Left ventricle myocardium inferior (tissue), 1 donor: ENCODE measurements around the gene GOLT1A. TPM values are rescaled to one million over a fixed set of nuclear protein-coding genes. Genes with fewer than 3 reads are reported as not detected.
A peak's percentile ranks its signal among the peaks of the same experiment; 100 is the strongest.

ENCODE experiments used
- DNase-seq: peaks from one replicate; pipeline ENCODE4 v3.0.0-alpha.2; 2020
- H3K27ac ChIP-seq: fragments of 200-600 bp; replicated peaks from 2 replicates; pipeline ENCODE4 v1.8.0; 2021
- H3K27me3 ChIP-seq: fragments of 200-600 bp; 2 replicates; pipeline ENCODE4 v1.8.0; 2021; ENCODE audit warnings: low read depth
- H3K36me3 ChIP-seq: fragments of 200-600 bp; 2 replicates; pipeline ENCODE4 v1.8.0; 2021
- H3K4me1 ChIP-seq: fragments of 200-600 bp; 2 replicates; pipeline ENCODE4 v1.8.0; 2021
- H3K4me3 ChIP-seq: fragments of 200-600 bp; 2 replicates; pipeline ENCODE4 v1.8.0; 2021; ENCODE audit warnings: mild to moderate bottlenecking, moderate library complexity
- H3K9me3 ChIP-seq: fragments of 200-600 bp; replicated peaks from 2 replicates; pipeline ENCODE4 v1.8.0; 2021
- intact Hi-C: fragments of 100-400 bp; cut with micrococcal nuclease; formaldehyde crosslinking; loops from one replicate; pipeline ENCODE4 v1.11.0; 2022
- total RNA-seq: library from RNA; stranded (reverse); fragmentation: NEBNext Ultra II Directional; extraction: Animal tissue kit (Norgen Biotek cat#: 25700); gene quantifications from one replicate; pipeline ENCODE4 v1.2.1, GENCODE V29; 2021
- TF ChIP-seq, protein P1 (sequence below): fragments of 200-600 bp; IDR thresholded peaks from 2 replicates; pipeline ENCODE4 v1.8.0; 2021; ENCODE audit warnings: antibody characterized with exemption, mild to moderate bottlenecking, borderline replicate concordance
- donor health status: DM: no; HTN: yes; CAD: no; lungs with severe emphysema.

Gene GOLT1A
- total RNA-seq, 1 donor from 2014 or later: not detected

DNA sequence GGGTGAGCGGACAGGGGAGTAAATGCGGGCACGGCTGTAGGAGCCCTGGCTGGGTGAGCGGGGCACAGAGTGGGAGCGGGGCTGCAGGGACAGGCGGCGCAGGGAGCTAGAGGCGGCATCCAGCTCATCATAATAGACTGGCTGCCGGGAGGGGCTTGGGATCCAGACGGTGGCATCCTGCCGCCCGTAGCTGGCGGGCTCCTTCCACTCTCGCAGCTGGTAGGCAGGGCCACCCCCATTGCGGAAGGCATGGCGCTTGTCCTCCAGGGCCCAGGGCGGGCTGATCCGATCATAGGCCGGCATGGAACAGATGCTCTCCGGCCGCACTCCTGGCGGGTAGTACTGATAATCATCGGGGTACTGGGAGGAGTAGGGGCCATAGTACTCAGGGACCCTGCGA lies 43.7 kb upstream of the GOLT1A start:
- no peaks in the 10 kb centered on the region for H3K9me3 ChIP-seq
- H3K27ac ChIP-seq: no peak overlapping the region
- no peaks in the 10 kb centered on the region for H3K27me3 ChIP-seq
- H3K36me3 ChIP-seq: peaks cover 32% of the 10 kb centered on the region
- intact Hi-C loops: no loop called here
- TF ChIP-seq, protein P1, sequence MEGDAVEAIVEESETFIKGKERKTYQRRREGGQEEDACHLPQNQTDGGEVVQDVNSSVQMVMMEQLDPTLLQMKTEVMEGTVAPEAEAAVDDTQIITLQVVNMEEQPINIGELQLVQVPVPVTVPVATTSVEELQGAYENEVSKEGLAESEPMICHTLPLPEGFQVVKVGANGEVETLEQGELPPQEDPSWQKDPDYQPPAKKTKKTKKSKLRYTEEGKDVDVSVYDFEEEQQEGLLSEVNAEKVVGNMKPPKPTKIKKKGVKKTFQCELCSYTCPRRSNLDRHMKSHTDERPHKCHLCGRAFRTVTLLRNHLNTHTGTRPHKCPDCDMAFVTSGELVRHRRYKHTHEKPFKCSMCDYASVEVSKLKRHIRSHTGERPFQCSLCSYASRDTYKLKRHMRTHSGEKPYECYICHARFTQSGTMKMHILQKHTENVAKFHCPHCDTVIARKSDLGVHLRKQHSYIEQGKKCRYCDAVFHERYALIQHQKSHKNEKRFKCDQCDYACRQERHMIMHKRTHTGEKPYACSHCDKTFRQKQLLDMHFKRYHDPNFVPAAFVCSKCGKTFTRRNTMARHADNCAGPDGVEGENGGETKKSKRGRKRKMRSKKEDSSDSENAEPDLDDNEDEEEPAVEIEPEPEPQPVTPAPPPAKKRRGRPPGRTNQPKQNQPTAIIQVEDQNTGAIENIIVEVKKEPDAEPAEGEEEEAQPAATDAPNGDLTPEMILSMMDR: no peak
- DNase-seq: no peak
- peaks cover 4% of the 10 kb centered on the region for H3K4me1 ChIP-seq
- H3K4me3 ChIP-seq: no peak overlapping the region

DNA sequence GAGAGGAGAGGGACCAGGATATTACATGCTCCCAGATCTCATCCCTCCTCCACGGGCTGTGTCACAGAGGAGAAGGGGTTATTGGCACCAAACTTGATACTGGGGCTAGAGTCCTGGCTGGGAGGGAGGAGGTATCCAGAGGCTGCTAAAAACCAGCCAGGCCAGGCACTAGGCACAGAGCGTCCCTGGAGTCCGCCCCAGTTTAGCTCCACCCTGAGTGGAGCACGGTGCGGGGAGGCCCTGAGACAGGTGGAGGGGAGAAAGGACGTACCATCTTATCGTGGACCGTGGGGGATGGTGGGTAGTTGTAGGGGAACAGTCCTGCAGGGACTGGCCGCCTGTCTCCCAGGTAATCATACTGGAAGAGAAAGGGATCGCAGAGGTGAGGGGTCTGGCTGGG lies 42.7 kb upstream of the GOLT1A start:
- no peaks in the 10 kb centered on the region for H3K27me3 ChIP-seq
- TF ChIP-seq, protein P1: no peak
- no peak for DNase-seq
- no peak overlapping the region for H3K4me3 ChIP-seq
- intact Hi-C loops: no loop called here
- peak overlapping the region; percentile 35 for H3K27ac ChIP-seq
- peaks cover 27% of the 10 kb centered on the region for H3K36me3 ChIP-seq
- no peaks in the 10 kb centered on the region for H3K9me3 ChIP-seq
- peaks cover 4% of the 10 kb centered on the region for H3K4me1 ChIP-seq

DNA sequence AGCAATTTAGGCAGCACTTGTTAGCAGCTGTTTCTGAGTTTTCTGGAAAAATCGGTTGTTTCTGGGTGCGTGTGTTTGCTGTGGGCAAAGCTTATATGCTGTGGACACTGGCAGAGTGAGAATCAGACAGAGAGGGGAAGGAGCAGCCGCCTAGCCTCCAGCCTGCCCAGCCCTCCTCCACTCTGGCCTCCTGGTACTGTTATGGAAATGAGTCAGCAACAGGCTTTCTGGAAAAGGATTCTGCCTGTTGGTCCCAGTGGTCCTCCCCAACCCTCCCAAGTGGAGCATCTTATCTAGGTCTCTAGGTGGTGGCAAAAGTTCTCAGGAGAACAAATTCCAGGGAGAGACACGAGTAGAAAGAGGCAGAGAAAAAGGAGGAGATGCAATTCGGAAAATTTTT lies 42.2 kb upstream of the GOLT1A start:
- DNase-seq: no peak
- Histone ChIP-seq H3K36me3 (peaks cover 21% of the 10 kb centered on the region), H3K4me1 (peaks cover 6% of the 10 kb centered on the region), H3K27me3 (no peaks in the 10 kb centered on the region), H3K9me3 (no peaks in the 10 kb centered on the region), H3K27ac (peak overlapping the region; percentile 35), H3K4me3 (no peak overlapping the region)
- TF ChIP-seq, protein P1: no peak
- intact Hi-C loops: no loop called here

DNA sequence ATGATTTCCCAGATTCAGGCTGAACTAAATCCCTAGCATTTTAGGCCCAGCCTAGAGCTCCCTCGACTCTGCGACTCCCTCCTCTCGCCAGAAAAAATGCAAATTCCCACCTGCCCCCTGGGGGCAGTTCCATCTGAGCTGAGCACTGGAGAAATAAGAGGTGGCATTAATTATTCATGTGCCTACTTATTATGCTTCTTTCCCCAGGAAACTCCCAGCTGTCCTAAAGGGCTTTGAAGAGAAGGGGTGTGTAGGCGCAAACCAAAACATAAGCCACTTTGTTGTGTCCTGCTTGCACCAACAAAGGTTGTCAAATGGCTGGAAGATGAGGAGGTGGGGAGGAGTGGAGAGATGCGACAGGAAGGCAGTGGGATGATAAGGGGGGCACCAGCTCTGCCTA lies 41.4 kb upstream of the GOLT1A start:
- Histone ChIP-seq H3K27me3 (no peaks in the 10 kb centered on the region), H3K9me3 (no peaks in the 10 kb centered on the region), H3K36me3 (peaks cover 14% of the 10 kb centered on the region), H3K4me3 (no peak overlapping the region), H3K4me1 (peaks cover 10% of the 10 kb centered on the region), H3K27ac (no peak overlapping the region)
- TF ChIP-seq, protein P1: no peak
- intact Hi-C loops: no loop called here
- DNase-seq: no peak

DNA sequence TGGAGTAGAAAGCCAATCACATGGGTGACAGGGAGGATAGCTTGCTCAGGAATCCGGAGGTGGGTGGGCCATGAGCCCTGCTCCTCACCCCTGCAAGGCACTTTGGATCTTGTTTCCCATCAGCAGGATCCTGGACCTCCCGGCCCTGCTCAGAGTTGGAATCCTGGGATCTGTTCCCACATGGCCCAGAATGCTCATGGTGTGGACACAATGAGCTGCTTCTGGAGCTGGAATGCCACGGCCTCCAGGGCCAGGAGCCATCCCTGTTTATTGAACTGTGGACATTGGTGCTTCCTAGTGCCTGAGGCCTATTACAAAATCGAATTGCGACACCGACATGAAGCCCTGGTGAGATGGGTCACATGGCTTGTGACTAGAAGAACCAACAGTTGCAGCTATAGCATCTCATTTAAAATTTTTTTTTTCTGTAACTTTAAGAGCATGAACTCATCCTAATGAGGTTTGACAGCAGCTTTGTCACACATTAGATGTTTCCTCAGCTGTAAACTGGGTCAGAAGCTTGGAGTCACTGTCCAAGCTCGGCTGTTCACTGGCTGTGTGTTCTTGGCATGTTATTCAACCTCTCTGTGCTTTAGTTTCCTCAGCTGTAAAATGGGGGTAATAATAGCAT lies 40.4 kb upstream of the GOLT1A start:
- Histone ChIP-seq H3K36me3 (peaks cover 10% of the 10 kb centered on the region), H3K4me1 (peaks cover 10% of the 10 kb centered on the region), H3K4me3 (no peak overlapping the region), H3K27ac (peak overlapping the region; percentile 45), H3K9me3 (no peaks in the 10 kb centered on the region), H3K27me3 (no peaks in the 10 kb centered on the region)
- TF ChIP-seq, protein P1: no peak
- peak; percentile 37 for DNase-seq
- intact Hi-C loops: no loop called here
